Astrocyte of the cerebellum (primary cell): Measurements from ENCODE around the gene WWOX.

Experiments used
- DNase-seq: peaks from one replicate; pipeline ENCODE4 v3.0.0-alpha.2; 2011; ENCODE audit warnings: low read depth
- H3K4me3 ChIP-seq: 2 replicates; pipeline ENCODE4 v1.5.1; 2011; ENCODE audit warnings: mild to moderate bottlenecking, low read depth, low read length, moderate library complexity
- CTCF ChIP-seq: IDR thresholded peaks from 2 replicates; pipeline ENCODE4 v1.5.1; 2012; ENCODE audit warnings: low read length, low read depth, moderate library complexity, mild to moderate bottlenecking; ENCODE audit errors: missing control alignments
- in situ Hi-C: cut with HindIII; loops from 2 replicates; pipeline ENCODE4 v1.10.0; 2017; ENCODE audit warnings: low sequenced_read_pairs

Gene WWOX

GRCh38 chr16:78425891-78426510 is 326.5 kb downstream of the WWOX start:
- in situ Hi-C loops, result no loop called here
- DNase-seq, result no peak
- TF ChIP-seq CTCF, result no peak
- no peak overlapping the region for H3K4me3 ChIP-seq

GRCh38 chr16:78428193-78428592 is 328.7 kb downstream of the WWOX start:
- H3K4me3 ChIP-seq, result no peak overlapping the region
- DNase-seq, result no peak
- in situ Hi-C loops, result no loop called here
- no peak for TF ChIP-seq CTCF

GRCh38 chr16:78430281-78430680 is 330.8 kb downstream of the WWOX start:
- TF ChIP-seq CTCF, result no peak
- no peak for DNase-seq
- no peak overlapping the region for H3K4me3 ChIP-seq
- in situ Hi-C loops, result no loop called here

- H3K4me3 ChIP-seq, result no peak overlapping the region
- DNase-seq, result no peak
- in situ Hi-C loops, result no loop called here
- no peak for TF ChIP-seq CTCF
These were observed 331.7 kb downstream of the WWOX start for GRCh38 chr16:78431004-78431670.

- H3K4me3 ChIP-seq, result no peak overlapping the region
- in situ Hi-C loops, result no loop called here
- no peak for TF ChIP-seq CTCF
- DNase-seq, result no peak
These were observed 332.2 kb downstream of the WWOX start for GRCh38 chr16:78431701-78432100.

- no peak for TF ChIP-seq CTCF
- no peak for DNase-seq
- no peak overlapping the region for H3K4me3 ChIP-seq
- in situ Hi-C loops, result no loop called here
These were observed 333.0 kb downstream of the WWOX start for GRCh38 chr16:78432451-78432850.
